Fibroblast of skin of right biceps (primary cell): Measurements from ENCODE around the gene PDXDC1.
A peak's percentile ranks its signal among the peaks of the same experiment; 100 is the strongest.
"Not testable (repeated sequence)": the region's sequence is repeated elsewhere in the genome, so short reads cannot be mapped to it uniquely, and the experiment has no call there.

Experiments
- DNase-seq: peaks from one replicate; pipeline ENCODE4 v3.0.0-alpha.2; 2013

Gene PDXDC1

GRCh38 chr16:15016951-15017580 lies 42.2 kb downstream of the PDXDC1 start:
- peak; percentile 36 for DNase-seq

DNA sequence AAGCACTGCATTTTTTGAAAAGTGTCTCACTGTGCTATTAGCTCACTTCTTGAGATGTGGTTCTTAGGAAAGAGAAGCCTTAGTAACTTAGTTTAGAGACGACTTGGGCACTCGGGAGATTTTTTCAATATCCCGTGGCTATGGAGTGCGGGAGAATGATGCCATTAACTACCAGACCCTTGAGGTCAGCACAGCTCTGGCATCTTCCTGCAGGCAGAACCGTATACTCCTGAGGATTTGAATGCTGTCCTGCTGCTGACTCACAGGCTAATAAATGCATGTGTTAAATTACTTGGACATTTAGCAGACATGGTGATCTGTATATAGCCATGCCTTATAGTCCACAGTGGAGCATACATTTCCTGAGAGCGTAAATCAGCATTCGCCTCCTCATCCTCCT lies 46.6 kb downstream of the PDXDC1 start:
- peak; percentile 72 for DNase-seq

DNA sequence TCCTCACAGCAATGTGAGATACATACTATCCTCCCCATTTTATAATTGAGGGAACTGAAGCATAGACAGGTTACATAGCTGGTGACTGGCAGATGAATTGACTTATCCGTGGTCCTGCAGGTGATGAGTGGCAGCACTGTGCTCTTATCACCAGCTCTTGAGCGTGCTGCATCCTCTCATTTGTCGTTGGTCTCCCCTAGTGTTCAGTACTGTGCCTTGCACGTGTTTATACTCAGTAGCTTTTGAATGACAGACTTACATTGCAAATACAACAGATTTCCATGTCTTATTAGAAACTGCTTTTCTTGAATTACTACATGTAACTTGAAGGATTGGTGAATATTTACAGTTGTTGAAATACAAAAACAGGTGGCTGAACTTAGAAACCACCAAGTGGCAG lies 47.4 kb downstream of the PDXDC1 start:
- peak; percentile 26 for DNase-seq

GRCh38 chr16:15023381-15024077 lies 48.7 kb downstream of the PDXDC1 start:
- not testable (repeated sequence) for DNase-seq

DNA sequence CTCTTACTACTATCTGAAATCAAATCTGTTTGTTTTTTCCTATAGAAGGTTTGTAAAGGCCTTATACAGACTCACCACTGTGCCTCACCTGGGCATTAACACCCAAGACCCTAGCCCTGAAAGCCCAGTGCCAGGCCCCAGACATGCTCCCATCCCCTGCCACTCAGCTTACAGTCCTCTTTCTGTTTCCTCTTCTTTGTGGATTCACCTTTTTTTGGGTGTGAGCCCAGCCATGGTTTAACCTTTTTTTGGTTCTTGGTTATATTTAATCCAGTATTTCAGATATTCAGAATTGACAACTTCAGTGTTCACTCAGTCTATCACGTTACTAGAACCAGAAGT lies 50.0 kb downstream of the PDXDC1 start:
- DNase-seq = not testable (repeated sequence)

DNA sequence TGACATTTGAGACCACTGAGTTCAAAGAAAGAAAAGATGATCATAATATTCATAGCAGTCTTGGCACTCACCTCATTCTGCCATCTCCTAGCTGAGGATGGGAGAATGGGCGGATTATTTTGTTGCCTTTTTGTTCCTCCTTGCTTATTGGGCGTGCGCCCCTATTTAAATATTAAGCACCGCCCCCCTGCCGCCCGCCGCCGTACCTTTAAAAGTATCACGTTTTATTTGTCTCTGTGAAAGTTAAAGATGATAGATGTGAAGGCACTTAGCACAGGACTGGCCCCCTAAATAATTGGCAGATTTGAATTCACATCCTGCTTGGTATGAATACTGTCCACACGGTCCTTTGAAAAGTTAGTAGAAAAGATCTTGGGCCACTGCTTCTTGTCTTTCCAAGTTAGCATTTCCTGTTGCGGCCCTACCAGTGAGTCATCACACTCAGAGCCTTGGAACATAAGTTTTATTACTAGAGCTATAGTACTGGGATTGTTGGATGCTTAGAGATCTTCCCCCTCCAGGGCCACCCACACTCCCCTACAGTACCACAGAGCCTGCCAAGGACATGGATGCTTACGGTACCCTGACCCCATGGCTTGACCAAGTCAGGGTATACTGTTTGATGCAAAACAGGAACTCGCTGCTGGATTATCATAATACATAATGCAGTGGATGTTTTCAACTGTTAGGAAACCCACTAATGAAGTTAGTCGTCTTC lies 50.6 kb downstream of the PDXDC1 start:
- peak; percentile 66 for DNase-seq

GRCh38 chr16:15027051-15027450 lies 52.2 kb downstream of the PDXDC1 start:
- DNase-seq = not testable (repeated sequence)

GRCh38 chr16:15027503-15028344 lies 52.9 kb downstream of the PDXDC1 start:
- DNase-seq = not testable (repeated sequence)

DNA sequence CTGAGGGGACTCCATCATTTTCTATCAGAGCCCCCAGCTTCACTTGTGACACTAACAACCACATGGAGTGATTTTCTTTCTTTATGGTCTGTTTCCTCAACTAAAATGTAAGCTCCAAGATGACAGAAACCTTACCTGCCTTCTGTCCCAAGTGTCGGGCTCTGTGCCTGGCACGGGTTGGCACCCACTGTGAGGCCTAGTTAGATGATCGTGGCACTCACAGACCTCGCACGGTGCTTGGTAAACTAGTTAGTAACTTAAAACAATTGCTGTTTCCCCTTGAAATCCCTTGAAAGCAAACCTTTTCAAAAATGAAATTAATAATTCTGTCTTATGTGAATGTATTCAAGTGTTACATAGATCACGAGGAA lies 53.5 kb downstream of the PDXDC1 start:
- DNase-seq = not testable (repeated sequence)

GRCh38 chr16:15028801-15029698 lies 54.2 kb downstream of the PDXDC1 start:
- DNase-seq = peak; percentile 23

DNA sequence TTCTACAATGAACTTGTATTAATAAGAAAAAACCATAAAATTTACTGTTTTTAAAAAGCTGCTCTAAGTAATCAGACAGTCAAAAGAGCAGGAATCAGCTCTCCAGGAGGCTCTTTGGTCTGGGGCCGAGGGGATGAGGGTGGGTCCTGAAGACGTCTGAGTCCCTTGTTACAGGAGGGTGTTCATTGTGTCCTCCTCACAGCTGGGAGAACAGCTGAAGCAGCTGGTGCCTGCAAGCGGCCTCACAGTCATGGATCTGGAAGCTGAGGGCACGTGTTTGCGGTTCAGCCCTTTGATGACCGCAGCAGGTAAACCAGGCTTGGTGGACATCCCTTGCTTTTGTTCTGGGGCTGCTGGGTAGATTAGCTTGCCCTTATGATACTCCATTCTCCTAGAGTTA lies 54.9 kb downstream of the PDXDC1 start:
- DNase-seq = not testable (repeated sequence)

DNA sequence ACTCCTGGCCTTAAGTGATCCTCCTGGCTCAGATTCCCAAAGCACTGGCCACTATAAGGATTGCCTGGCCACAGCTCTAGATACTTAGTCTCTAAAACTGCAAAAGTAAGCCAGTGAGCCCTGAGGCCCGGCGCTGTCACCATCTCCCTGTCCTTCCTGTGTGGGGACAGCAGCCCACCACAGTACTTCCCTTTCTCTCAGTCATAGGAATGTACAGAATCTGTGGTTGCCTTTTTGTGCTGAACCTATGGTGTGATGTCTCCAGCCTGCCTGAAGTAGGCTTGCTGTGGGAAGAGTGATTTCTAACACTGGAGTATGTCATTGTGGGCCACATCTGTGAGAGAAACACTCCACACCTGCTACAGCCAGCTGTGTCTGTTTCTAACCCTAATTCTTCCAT lies 56.4 kb downstream of the PDXDC1 start:
- no peak for DNase-seq

DNA sequence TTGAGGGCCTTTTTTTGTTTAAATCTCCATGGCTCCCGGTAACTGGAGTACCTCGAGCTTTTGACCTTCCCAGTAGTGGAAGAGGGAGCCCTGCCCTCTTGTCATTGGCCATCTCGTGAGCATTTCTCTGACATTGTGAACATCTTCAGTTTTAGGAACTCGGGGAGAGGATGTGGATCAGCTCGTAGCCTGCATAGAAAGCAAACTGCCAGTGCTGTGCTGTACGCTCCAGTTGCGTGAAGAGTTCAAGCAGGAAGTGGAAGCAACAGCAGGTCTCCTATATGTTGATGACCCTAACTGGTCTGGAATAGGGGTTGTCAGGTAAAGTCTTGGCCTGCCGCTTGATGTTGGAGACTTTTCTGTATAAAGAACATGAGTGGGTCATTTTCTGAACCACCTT lies 56.8 kb downstream of the PDXDC1 start:
- DNase-seq = no peak

DNA sequence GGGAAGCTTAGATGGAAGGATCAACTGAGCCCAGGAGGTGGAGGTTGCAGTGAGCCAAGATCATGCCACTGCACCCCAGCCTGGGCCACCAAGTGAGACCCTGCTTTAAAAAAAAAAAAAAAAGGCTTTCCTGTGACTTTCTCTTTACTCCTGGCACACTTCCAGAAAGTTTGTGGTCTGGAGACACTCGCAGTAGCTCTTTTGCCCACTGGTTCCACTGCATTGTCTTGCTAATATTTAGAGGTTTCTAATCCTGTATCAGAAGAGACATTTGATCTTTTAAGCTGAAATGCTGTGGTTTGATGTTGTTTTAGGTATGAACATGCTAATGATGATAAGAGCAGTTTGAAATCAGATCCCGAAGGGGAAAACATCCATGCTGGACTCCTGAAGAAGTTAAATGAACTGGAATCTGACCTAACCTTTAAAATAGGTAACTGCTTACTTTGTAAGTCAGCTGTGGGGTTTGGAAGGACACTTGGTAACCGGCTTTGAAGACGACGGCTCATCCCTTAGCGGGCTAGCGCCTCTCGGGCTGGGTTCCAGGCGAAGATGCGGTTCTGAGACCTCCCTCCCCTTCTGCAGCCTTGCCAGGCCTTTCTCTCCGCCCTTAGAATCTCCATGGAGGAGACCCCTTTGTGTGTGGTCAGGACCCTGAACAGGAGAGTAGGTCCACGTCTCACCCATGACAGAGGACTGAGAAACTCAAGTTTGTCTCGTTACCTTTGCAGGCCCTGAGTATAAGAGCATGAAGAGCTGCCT lies 57.9 kb downstream of the PDXDC1 start:
- peak; percentile 33 for DNase-seq

DNA sequence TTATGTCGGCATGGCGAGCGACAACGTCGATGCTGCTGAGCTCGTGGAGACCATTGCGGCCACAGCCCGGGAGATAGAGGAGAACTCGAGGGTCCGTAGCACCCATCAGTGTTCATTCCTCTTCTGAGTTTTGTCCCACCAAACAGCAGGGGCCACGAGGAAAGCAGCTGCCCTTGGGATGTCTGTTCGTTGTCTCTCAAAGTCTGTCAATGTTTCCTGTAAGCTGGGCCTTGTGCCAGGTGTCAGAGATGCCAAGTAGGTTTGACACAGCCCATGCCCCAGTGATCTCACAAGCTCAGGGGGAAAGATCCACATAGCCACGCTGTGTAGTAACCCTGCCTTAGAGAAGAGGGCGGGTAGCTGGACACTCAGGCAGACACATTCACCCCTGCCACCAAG lies 58.5 kb downstream of the PDXDC1 start:
- DNase-seq = no peak

GRCh38 chr16:15034266-15035162 lies 59.7 kb downstream of the PDXDC1 start:
- DNase-seq = no peak

DNA sequence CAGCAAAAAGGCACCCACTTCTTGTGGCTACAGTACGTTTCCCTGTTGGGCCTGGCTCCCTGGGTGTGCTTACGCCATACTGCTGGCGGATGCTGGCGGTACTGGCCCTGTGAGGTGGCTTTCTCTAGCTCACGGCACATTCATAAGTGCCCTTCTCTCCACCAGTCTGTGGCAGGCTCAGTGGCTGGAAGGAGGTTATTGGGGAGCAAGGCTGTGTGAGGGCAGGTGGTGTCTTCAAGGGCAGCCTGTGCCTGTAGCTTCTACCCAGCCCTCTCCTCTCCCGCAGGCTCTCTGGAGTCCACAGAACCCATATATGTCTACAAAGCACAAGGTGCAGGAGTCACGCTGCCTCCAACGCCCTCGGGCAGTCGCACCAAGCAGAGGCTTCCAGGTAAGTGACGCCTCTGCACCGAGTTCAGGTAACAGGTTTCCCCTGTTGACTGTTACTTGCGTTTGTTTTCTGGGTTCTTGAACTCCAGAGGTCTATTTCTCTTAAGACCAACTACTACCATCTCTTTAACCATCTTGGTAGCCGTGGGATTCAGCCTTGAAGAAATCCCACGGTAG lies 60.4 kb downstream of the PDXDC1 start:
- no peak for DNase-seq

- DNase-seq = no peak
Observed at GRCh38 chr16:15037003-15037402, 62.2 kb downstream of the PDXDC1 start.

GRCh38 chr16:15037745-15038144 lies 62.9 kb downstream of the PDXDC1 start:
- DNase-seq = no peak

- DNase-seq = no peak
Observed at GRCh38 chr16:15038689-15039088, 63.9 kb downstream of the PDXDC1 start.
